ENCODE data around the gene ATP13A4.

The ATP13A4 gene

DNA sequence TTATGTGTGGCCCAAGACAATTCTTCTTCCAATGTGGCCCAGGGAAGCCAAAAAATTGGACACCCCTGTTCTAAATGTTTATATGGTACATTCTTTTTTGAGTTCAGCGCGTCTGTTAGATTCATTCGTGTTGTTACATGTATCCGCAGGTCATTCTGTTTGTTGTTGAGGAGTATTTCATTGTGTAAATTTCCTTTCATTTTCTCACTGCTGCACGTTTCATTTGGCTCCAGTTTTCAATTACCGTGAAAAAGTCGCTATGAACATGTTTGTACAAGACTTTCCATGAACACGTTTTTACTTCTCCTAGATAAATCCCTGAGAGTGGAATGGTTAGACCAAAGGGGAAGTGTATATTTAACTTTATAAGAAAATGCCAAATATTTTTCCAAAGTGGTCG lies 30.8 kb upstream of the ATP13A4 start:
- ChIA-PET CTCF (no interaction called here), POLR2A (ENCODE audit: low non-redundant PET) (interaction anchor here (0.6 kb wide), 1 partner anchor 751 kb away, joined by 4 read pairs; no protein-coding TSS in a partner anchor)
- H3K27ac ChIP-seq, result peak overlapping the region; percentile 79
- DNase-seq (ENCODE audit: low spot score), result peak; percentile 34
- TF ChIP-seq, protein P1, sequence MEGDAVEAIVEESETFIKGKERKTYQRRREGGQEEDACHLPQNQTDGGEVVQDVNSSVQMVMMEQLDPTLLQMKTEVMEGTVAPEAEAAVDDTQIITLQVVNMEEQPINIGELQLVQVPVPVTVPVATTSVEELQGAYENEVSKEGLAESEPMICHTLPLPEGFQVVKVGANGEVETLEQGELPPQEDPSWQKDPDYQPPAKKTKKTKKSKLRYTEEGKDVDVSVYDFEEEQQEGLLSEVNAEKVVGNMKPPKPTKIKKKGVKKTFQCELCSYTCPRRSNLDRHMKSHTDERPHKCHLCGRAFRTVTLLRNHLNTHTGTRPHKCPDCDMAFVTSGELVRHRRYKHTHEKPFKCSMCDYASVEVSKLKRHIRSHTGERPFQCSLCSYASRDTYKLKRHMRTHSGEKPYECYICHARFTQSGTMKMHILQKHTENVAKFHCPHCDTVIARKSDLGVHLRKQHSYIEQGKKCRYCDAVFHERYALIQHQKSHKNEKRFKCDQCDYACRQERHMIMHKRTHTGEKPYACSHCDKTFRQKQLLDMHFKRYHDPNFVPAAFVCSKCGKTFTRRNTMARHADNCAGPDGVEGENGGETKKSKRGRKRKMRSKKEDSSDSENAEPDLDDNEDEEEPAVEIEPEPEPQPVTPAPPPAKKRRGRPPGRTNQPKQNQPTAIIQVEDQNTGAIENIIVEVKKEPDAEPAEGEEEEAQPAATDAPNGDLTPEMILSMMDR (conservative IDR thresholded peaks at IDR 0.05; ENCODE audit: low read depth), result no peak

- ChIA-PET POLR2A (ENCODE audit: low non-redundant PET) (no interaction called here), CTCF (interaction anchor here (0.5 to 1.2 kb wide), 4 partner anchors 74 to 762 kb away, joined by 3 to 4 read pairs (median 3); no protein-coding TSS in a partner anchor)
- TF ChIP-seq, protein P1 (conservative IDR thresholded peaks at IDR 0.05; ENCODE audit: low read depth), result no peak
- H3K27ac ChIP-seq, result no peak overlapping the region
- no peak for DNase-seq (ENCODE audit: low spot score)
Observed at GRCh38 chr3:193574488-193575070, 19.9 kb upstream of the ATP13A4 start.

GRCh38 chr3:193573403-193574191 lies 18.9 kb upstream of the ATP13A4 start:
- no peak overlapping the region for H3K27ac ChIP-seq
- TF ChIP-seq, protein P1 (conservative IDR thresholded peaks at IDR 0.05; ENCODE audit: low read depth), result no peak
- POLR2A ChIA-PET (ENCODE audit: low non-redundant PET), result no interaction called here

DNA sequence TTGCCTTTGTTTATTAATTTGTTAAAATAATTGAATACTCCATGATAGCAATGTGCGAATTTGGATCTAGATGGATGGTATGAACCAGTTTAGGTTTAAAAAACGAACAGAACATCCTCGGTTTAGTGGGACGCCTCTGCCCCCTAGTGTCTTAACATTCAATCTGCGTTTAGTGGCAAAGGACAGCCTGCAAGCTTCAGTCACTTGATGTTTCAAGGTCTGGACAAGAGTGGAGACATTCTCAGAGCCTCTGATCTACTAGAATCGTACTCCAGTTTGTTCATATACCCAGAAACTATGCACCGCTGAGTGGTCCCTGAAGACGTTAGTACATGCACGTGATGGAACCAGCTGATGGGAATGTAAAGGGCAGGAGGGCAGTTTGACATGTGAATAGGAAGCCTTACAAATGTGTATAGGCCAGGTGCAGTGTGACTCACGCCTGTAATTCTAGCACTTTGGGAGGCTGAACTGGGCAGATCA lies 17.8 kb upstream of the ATP13A4 start:
- peak; percentile 55 for DNase-seq (ENCODE audit: low spot score)
- ChIA-PET POLR2A (ENCODE audit: low non-redundant PET) (no interaction called here), CTCF (interaction anchor here (0.6 to 1.5 kb wide), 12 partner anchors 9 to 949 kb away, joined by 3 to 13 read pairs (median 4); no protein-coding TSS in a partner anchor)
- no peak overlapping the region for H3K27ac ChIP-seq
- TF ChIP-seq, protein P1 (conservative IDR thresholded peaks at IDR 0.05; ENCODE audit: low read depth), result peak; percentile 79

More at GRCh38 chr3:193573403-193574191, 18.9 kb upstream of the ATP13A4 start:
- DNase-seq (ENCODE audit: low spot score), result no peak
- CTCF ChIA-PET, result interaction anchor here (0.6 to 1.2 kb wide), 6 partner anchors 12 to 761 kb away, joined by 3 to 11 read pairs (median 3); no protein-coding TSS in a partner anchor

DNA sequence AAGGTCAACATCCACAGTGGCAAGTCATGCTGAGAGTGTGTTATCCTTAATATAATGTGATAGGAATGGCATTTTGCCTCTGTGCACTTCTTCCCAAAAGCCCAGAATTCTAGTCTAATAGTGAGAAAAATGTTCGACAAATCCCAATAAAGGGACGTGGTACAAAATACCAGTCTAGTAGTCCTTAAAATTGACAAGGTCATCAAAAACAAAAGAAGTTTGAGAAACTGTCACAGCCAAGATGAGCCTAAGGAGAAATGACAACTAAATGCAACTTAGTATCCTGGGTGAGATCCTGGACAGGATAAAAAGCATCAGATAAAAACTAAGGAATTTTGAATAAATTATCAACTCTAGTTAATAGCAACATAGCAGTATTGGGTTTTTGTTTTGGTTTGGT lies 14.4 kb upstream of the ATP13A4 start:
- CTCF ChIA-PET, result no interaction called here
- no peak overlapping the region for H3K27ac ChIP-seq
- TF ChIP-seq, protein P1 (conservative IDR thresholded peaks at IDR 0.05; ENCODE audit: low read depth), result no peak
- POLR2A ChIA-PET (ENCODE audit: low non-redundant PET), result no interaction called here
- DNase-seq (ENCODE audit: low spot score), result no peak

DNA sequence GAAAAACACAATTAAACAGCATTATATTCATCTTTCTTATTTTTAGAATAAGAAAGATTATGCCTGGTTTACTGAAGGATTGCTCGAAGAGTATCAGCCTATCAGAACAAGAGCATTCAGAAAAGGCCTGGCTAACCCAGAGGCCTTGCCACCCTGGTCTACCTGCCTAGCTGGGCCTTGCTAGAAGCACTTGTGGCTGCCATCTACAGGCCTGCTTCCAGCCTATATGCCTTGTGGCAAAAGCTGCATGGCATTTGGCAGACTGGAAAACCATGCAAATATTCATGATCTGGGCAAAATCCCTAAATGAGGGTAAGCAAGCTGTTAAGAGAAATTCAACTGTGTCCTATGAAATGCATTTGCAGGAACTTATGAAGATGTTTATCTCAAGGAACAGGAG lies 9.3 kb upstream of the ATP13A4 start:
- ChIA-PET POLR2A (ENCODE audit: low non-redundant PET) (no interaction called here), CTCF (no interaction called here)
- TF ChIP-seq, protein P1 (conservative IDR thresholded peaks at IDR 0.05; ENCODE audit: low read depth), result no peak; the same call in 1 of the 2 replicates
- no peak overlapping the region for H3K27ac ChIP-seq
- peak; percentile 9 for DNase-seq (ENCODE audit: low spot score)
